ENCODE data around the gene NUDT22. TPM values are rescaled to one million over a fixed set of nuclear protein-coding genes. Genes with fewer than 3 reads are reported as not detected.

NUDT22 gene
- total RNA-seq, 2 experiments from 2014 or later = 51.4 to 51.9 TPM

- H3K36me3 Mint-ChIP-seq (ENCODE audit: low read depth) = peaks cover 12% of the 10 kb centered on the region
- CTCF ChIA-PET = interaction anchor here (0.7 to 4.7 kb wide), 5 partner anchors 9 to 21 kb away, joined by 3 to 25 read pairs (median 5); partner anchors contain the start of gene FERMT3
- H3K27ac Mint-ChIP-seq = no peak overlapping the region
- peak; percentile 60 for DNase-seq
- H3K27me3 Mint-ChIP-seq (ENCODE audit: low read depth) = no peaks in the 10 kb centered on the region
- H3K4me1 Mint-ChIP-seq (ENCODE audit: low read depth) = peaks cover 53% of the 10 kb centered on the region
- H3K9me3 Mint-ChIP-seq = no peaks in the 10 kb centered on the region
- intact Hi-C loops (cut with micrococcal nuclease) = loop anchor here (1.0 to 5.0 kb wide), 5 partner anchors 20 to 591 kb away; partner anchors contain the start of genes ESRRA, MACROD1, MARK2 and RPS6KA4
- H3K4me3 Mint-ChIP-seq = no peak overlapping the region
Observed at GRCh38 chr11:64186492-64187165, 39.4 kb upstream of the NUDT22 start.

- no peaks in the 10 kb centered on the region for H3K9me3 Mint-ChIP-seq
- H3K4me1 Mint-ChIP-seq (ENCODE audit: low read depth) = peaks cover 39% of the 10 kb centered on the region
- intact Hi-C loops (cut with micrococcal nuclease) = no loop called here
- no peak overlapping the region for H3K27ac Mint-ChIP-seq
- no peak overlapping the region for H3K4me3 Mint-ChIP-seq
- DNase-seq = no peak
- CTCF ChIA-PET = interaction anchor here (1.5 to 3.6 kb wide), 2 partner anchors 12 to 44 kb away, joined by 3 to 19 read pairs; no protein-coding TSS in a partner anchor
- peaks cover 45% of the 10 kb centered on the region for H3K36me3 Mint-ChIP-seq (ENCODE audit: low read depth)
- no peaks in the 10 kb centered on the region for H3K27me3 Mint-ChIP-seq (ENCODE audit: low read depth)
Observed at GRCh38 chr11:64192434-64192833, 33.6 kb upstream of the NUDT22 start.

- intact Hi-C loops (cut with micrococcal nuclease) = no loop called here
- peaks cover 58% of the 10 kb centered on the region for H3K36me3 Mint-ChIP-seq (ENCODE audit: low read depth)
- H3K9me3 Mint-ChIP-seq = no peaks in the 10 kb centered on the region
- no peaks in the 10 kb centered on the region for H3K27me3 Mint-ChIP-seq (ENCODE audit: low read depth)
- H3K27ac Mint-ChIP-seq = no peak overlapping the region
- H3K4me3 Mint-ChIP-seq = no peak overlapping the region
- DNase-seq = no peak
- H3K4me1 Mint-ChIP-seq (ENCODE audit: low read depth) = peaks cover 14% of the 10 kb centered on the region
- CTCF ChIA-PET = interaction anchor here (0.6 kb wide), 2 partner anchors 8 to 796 kb away, joined by 4 read pairs; no protein-coding TSS in a partner anchor
Observed at GRCh38 chr11:64196626-64197025, 29.4 kb upstream of the NUDT22 start.

- CTCF ChIA-PET = interaction anchor here (1.7 kb wide), 1 partner anchor 9 kb away, joined by 4 read pairs; no protein-coding TSS in a partner anchor
- Mint-ChIP-seq H3K36me3 (ENCODE audit: low read depth) (peaks cover 59% of the 10 kb centered on the region), H3K4me3 (no peak overlapping the region), H3K4me1 (ENCODE audit: low read depth) (peaks cover 12% of the 10 kb centered on the region), H3K27ac (no peak overlapping the region), H3K9me3 (no peaks in the 10 kb centered on the region), H3K27me3 (ENCODE audit: low read depth) (no peaks in the 10 kb centered on the region)
- DNase-seq = no peak
- intact Hi-C loops (cut with micrococcal nuclease) = no loop called here
Observed at GRCh38 chr11:64198511-64198910, 27.6 kb upstream of the NUDT22 start.

- Mint-ChIP-seq H3K27ac (no peak overlapping the region), H3K4me1 (ENCODE audit: low read depth) (peaks cover 31% of the 10 kb centered on the region), H3K9me3 (no peaks in the 10 kb centered on the region), H3K27me3 (ENCODE audit: low read depth) (no peaks in the 10 kb centered on the region), H3K4me3 (no peak overlapping the region), H3K36me3 (ENCODE audit: low read depth) (peaks cover 58% of the 10 kb centered on the region)
- CTCF ChIA-PET = interaction anchor here (0.6 to 1.0 kb wide), 2 partner anchors 99 to 101 kb away, joined by 3 read pairs; no protein-coding TSS in a partner anchor
- no peak for DNase-seq
- intact Hi-C loops (cut with micrococcal nuclease) = no loop called here
Observed at GRCh38 chr11:64201543-64201942, 24.5 kb upstream of the NUDT22 start.

- CTCF ChIA-PET = interaction anchor here (2.0 to 7.4 kb wide), 5 partner anchors 17 to 100 kb away, joined by 8 to 89 read pairs (median 13); partner anchors contain the start of genes CATSPERZ, NUDT22, STIP1 and TRPT1
- Mint-ChIP-seq H3K9me3 (no peaks in the 10 kb centered on the region), H3K4me3 (no peak overlapping the region), H3K27ac (no peak overlapping the region), H3K27me3 (ENCODE audit: low read depth) (no peaks in the 10 kb centered on the region), H3K36me3 (ENCODE audit: low read depth) (peaks cover 63% of the 10 kb centered on the region), H3K4me1 (ENCODE audit: low read depth) (peaks cover 35% of the 10 kb centered on the region)
- DNase-seq = no peak
- intact Hi-C loops (cut with micrococcal nuclease) = no loop called here
Observed at GRCh38 chr11:64202992-64203391, 23.1 kb upstream of the NUDT22 start.

- peak overlapping the region; percentile 89 for H3K27ac Mint-ChIP-seq
- H3K27me3 Mint-ChIP-seq (ENCODE audit: low read depth) = no peaks in the 10 kb centered on the region
- H3K36me3 Mint-ChIP-seq (ENCODE audit: low read depth) = peaks cover 63% of the 10 kb centered on the region
- no peak for DNase-seq
- H3K9me3 Mint-ChIP-seq = no peaks in the 10 kb centered on the region
- peaks cover 40% of the 10 kb centered on the region for H3K4me1 Mint-ChIP-seq (ENCODE audit: low read depth)
- intact Hi-C loops (cut with micrococcal nuclease) = loop anchor here (1.0 kb wide), 2 partner anchors 97 to 101 kb away; partner anchors contain the start of gene CATSPERZ
- H3K4me3 Mint-ChIP-seq = no peak overlapping the region
- CTCF ChIA-PET = interaction anchor here (0.9 to 7.4 kb wide), 15 partner anchors 10 to 109 kb away, joined by 3 to 89 read pairs (median 7); partner anchors contain the start of genes CATSPERZ, NUDT22, PPP1R14B and STIP1
Observed at GRCh38 chr11:64203421-64204079, 22.5 kb upstream of the NUDT22 start.

- H3K27ac Mint-ChIP-seq = peak overlapping the region; percentile 89
- CTCF ChIA-PET = interaction anchor here (0.5 to 7.4 kb wide), 23 partner anchors 9 to 246 kb away, joined by 3 to 89 read pairs (median 5); partner anchors contain the start of genes CATSPERZ, NUDT22, PPP1R14B and STIP1
- H3K9me3 Mint-ChIP-seq = no peaks in the 10 kb centered on the region
- H3K4me1 Mint-ChIP-seq (ENCODE audit: low read depth) = peaks cover 45% of the 10 kb centered on the region
- peaks cover 67% of the 10 kb centered on the region for H3K36me3 Mint-ChIP-seq (ENCODE audit: low read depth)
- no peak for DNase-seq
- intact Hi-C loops (cut with micrococcal nuclease) = loop anchor here (1.0 kb wide), 2 partner anchors 96 to 100 kb away; partner anchors contain the start of gene CATSPERZ
- no peak overlapping the region for H3K4me3 Mint-ChIP-seq
- no peaks in the 10 kb centered on the region for H3K27me3 Mint-ChIP-seq (ENCODE audit: low read depth)
Observed at GRCh38 chr11:64204080-64204440, 22.0 kb upstream of the NUDT22 start.

GRCh38 chr11:64204464-64204989, 21.5 kb upstream of the NUDT22 start:
- Mint-ChIP-seq H3K36me3 (ENCODE audit: low read depth) (peaks cover 67% of the 10 kb centered on the region), H3K4me3 (peak overlapping the region; percentile 13), H3K9me3 (no peaks in the 10 kb centered on the region), H3K27ac (peak overlapping the region; percentile 89), H3K27me3 (ENCODE audit: low read depth) (no peaks in the 10 kb centered on the region), H3K4me1 (ENCODE audit: low read depth) (peaks cover 49% of the 10 kb centered on the region)
- DNase-seq = peak; percentile 93
- intact Hi-C loops (cut with micrococcal nuclease) = loop anchor here (1.0 kb wide), 2 partner anchors 96 to 100 kb away; partner anchors contain the start of gene CATSPERZ
- CTCF ChIA-PET = interaction anchor here (0.5 to 7.4 kb wide), 30 partner anchors 8 to 484 kb away, joined by 3 to 89 read pairs (median 5); partner anchors contain the start of genes CATSPERZ, NUDT22, PPP1R14B and STIP1

GRCh38 chr11:64206457-64207255, 19.4 kb upstream of the NUDT22 start, which contains the start of gene FERMT3:
Gene FERMT3, plus strand, starts transcription at chr11:64206721. Its CDS starts 644 bp downstream, at chr11:64207365.
- intact Hi-C loops (cut with micrococcal nuclease) = loop anchor here (1.0 kb wide), 9 partner anchors 20 to 99 kb away; partner anchors contain the start of genes DNAJC4, ESRRA, FKBP2 and GPR137
- peak within 1 kb of the TSS; percentile 97 for H3K4me3 Mint-ChIP-seq
- peaks cover 51% of the 10 kb centered on the region for H3K4me1 Mint-ChIP-seq (ENCODE audit: low read depth)
- peak; percentile 91 for DNase-seq
- H3K27ac Mint-ChIP-seq = peak within 1 kb of the TSS; percentile 99
- H3K9me3 Mint-ChIP-seq = no peaks in the 10 kb centered on the region
- CTCF ChIA-PET = interaction anchor here (0.8 to 7.4 kb wide), 15 partner anchors 8 to 96 kb away, joined by 3 to 89 read pairs (median 5); partner anchors contain the start of genes BAD, CATSPERZ, NUDT22 and PLCB3
- H3K36me3 Mint-ChIP-seq (ENCODE audit: low read depth) = peaks cover 58% of the 10 kb centered on the region
- H3K27me3 Mint-ChIP-seq (ENCODE audit: low read depth) = no peaks in the 10 kb centered on the region
